HG02981 (cell line): ENCODE data around the gene ICAM1.

Experiments
- ATAC-seq: cut with Tn5 transposase; IDR thresholded peaks from one replicate; pipeline ENCODE4 v1.9.1; 2021; ENCODE audit warnings: mild to moderate bottlenecking, moderate library complexity; ENCODE audit not compliant: unreplicated experiment

The ICAM1 gene

DNA sequence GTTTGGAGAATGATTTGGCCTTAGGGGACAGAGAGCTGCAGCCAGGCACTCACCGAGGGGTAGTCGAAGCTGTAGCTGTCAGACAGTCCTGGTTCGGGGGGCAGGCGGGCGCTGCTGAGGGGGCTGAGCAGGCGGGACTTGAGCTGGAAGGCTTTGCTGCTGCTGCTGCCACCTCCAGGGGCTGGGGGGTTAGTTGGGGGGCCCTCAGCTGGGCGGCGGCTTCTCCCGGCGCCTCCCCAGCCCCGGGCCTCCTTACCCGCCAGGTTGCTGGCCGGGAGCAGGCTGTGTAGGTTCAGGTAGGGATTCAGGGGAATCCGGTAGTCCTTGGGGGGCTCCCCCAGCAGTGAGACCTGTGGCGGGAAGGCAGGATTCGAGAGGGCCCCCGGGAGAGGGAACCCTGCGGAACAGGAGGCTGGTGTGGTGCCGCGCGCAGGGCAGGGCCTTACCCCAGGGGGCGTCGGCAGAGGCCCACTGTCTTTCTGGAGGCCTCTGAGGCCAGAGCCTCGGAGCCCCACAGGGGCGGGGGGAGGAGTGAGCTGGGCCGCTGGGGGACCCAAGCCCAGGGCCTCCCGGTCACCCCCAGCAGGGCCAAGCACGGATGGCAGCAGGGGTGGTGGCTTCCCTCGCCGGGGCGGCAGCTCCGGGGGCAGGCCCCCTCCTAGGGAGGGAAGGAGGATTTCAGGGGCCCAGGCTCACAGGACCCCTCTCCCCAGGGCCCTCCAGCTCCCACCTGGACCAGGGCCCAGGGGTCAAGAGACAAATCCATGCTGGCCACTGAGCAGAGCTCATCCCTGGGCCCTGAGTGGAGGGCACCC is 49.9 kb downstream of the ICAM1 start:
- ATAC-seq = no peak

DNA sequence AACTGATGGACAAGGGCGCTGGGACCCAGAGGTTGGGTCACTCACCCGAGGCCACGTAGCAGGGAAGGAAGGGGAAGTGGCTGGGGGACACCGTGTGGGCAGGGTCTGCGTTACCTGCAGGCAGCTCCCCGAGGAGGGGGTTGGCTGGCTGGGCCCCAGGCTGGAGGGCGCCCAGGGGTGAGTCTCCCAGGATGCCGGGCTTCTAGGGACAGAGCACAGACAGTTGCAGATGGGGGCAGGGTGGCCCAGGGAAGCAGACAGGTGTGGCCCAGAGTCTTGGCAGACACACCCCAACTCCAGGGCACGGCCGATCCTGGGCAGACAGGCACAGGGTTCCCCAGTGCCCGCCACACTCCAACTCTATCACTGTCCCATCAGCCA is 50.5 kb downstream of the ICAM1 start:
- ATAC-seq = no peak

DNA sequence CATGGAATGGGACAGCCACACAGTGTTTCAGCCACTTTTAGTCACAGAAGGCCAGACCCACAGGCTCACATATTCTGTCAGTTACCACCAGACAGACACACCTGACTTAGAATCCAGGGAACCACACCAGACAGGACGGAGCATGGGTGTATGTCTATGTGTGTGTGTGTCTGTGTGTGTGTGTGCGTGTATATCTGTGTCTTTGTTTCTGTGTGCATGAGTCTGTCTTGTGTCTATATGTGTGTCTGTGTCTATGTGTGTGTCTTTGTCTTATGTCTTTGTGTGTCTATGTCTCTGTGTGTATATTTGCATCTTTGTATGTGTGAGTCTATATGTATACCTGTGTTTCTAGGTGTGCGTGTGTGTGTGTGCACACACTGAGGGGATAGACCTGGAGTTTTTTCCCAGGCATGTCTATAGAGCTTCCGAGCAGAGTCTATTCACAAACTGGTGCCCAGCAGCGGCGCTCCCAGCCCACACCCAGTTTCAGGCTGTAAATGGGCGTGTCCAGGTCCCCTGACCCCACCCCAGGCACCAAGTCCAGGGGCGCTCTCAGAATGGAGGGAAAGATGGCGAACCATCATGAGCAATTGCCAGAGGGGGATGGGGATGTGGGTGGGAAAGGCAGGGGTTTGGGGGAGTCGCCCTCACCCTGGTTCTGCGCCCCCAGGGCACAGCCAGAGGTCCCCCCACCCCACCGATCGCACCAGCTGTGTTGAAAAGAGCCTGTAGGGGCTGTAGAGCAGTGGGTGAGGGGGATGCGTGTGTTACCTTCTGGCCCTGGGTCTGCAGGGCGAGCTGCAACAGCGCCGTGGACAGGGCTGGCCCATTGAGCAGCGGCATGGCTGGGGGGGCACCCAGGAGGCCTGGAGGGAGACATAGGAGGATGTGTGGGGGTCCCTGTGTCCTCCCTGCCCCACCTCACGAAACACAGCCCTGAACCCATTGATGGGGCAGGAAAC is 51.2 kb downstream of the ICAM1 start:
- ATAC-seq = no peak

- no peak for ATAC-seq
Measured at GRCh38 chr19:10325732-10326131, 54.8 kb downstream of the ICAM1 start.

- ATAC-seq = no peak
Measured at GRCh38 chr19:10327793-10328192, 56.9 kb downstream of the ICAM1 start.

DNA sequence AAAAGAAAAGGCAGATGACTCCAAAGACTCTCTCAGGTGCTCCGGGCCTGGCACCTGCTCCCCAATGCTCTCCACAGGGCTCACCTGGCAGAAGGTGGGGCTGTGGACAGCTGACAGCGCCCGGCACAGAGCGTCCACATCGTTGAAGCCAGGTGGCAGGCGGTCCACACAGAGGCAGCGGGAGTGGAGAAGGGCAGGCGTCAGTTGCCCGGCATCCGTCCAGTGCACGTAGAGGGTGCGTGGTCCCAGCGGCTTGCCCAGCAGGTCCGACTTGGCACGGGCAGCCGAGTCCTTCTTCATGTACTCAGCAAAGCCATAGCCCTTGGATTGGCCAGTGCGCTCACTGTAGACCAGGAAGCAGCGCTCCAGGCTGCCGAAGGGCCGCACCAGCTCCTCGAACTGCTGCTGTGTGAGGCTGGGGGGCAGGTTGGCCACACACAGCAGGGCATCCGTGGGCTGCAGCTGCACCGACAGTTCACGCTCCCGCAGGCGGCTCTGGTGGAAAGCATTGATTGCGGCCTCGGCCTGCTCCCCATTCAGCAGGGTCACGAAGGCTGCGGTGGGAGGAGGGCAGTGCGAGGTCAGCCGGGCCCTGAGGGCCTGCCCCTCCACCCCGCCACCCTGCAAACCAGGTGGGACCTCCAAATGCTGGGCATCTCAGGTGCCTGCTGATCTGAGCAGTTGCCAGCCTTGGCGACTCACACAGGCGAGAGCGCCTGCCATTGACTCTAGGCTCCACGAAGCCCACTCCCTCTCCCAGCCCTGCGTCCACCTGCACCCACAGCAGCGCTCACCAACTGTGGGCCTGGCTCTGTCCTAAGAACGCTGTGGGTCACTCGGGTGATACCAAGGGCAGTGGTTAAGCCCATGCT is 57.9 kb downstream of the ICAM1 start:
- no peak for ATAC-seq

GRCh38 chr19:10329555-10329954 is 58.6 kb downstream of the ICAM1 start:
- no peak for ATAC-seq

DNA sequence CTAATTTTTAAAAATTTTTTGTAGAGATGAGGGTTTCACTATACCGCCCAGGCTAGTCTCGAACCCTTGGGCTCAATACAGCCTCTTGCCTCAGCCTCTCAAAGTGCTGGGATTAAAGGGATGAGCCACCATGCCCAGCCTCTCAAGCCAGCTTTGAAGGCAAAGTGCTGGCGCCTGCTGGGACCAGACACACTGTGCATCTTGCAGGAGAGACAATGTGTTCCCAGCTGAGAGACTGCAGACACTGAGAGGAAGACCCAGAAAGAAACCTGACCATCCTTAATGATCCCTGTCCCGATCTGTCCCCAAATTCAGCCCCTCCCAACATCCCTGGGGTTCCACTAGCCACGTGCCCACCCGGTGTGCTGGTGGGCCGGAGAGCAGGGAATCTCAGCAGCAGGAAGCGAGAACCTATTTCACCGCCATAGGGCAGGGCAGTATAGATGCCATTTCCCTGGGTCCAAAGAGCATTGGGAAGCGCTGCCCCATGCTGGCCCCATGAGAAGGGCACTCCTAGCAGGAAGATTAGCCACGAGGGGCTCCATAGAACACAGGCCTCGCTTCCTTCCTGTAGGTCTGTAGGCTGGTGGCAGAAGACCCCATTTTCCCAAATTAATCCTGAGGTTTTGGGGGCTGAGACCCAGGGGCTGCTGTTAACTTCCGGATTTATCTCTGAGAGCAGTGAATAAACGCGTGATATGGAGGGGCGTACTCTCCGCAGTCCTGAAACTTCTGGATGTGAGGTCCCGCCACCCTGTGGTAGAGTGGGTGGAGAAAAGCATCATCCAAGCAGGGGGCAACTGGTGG is 61.4 kb downstream of the ICAM1 start:
- no peak for ATAC-seq

GRCh38 chr19:10332965-10333757 is 62.2 kb downstream of the ICAM1 start, which contains the start of gene RAVER1:
Gene RAVER1, minus strand, starts transcription at chr19:10333529. Its CDS starts 22 bp downstream, at chr19:10333507.
- peak; percentile 83 for ATAC-seq

GRCh38 chr19:10333758-10334587 is 63.1 kb downstream of the ICAM1 start:
- peak; percentile 7 for ATAC-seq

DNA sequence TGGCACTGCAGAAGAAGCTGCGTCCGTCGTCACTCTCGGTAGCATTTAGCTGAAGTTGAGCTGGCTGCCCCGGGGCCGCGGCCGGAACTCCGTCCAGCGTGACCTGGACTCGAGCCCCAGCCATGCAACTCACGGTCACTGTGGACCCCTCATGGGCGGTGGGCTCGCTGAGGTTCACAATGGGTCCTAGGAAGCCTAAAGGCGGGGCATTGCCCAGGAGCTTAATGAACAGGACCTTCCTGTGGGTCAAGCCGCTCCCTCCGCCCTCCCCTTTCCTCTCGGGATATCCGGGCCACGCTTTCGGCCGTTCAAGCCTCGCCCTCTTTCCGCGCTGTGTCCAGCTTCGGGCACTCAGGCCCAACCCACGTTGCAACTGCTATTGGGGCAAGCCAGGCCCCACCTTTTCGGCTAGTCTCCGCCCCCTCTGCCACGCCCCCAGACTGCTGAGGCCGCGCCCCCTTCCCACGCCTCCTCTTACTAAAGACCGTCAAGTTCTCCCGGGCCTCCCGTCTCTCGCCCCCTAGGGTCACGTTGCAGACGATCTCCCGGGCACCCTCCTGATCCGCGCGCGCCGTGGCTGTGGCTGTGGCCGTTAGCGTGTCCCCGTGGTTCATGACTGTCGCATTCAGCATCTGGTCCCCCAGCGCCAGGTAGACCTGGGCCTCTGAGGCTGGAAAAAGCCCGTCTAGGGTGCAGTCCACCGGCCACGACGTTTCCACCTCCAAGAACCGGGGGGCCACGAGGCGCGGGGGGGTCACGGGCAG is 63.9 kb downstream of the ICAM1 start:
- ATAC-seq = no peak

- ATAC-seq = no peak
Measured at GRCh38 chr19:10335352-10335985, 64.5 kb downstream of the ICAM1 start.
